ENCODE measurements around the gene KIR3DL1. TPM values are rescaled to one million over a fixed set of nuclear protein-coding genes. Genes with fewer than 3 reads are reported as not detected.
"Not testable (repeated sequence)": the region's sequence is repeated elsewhere in the genome, so short reads cannot be mapped to it uniquely, and the experiment has no call there.

KIR3DL1 gene
- total RNA-seq, 4 donors from 2014 or later, result 0.39 TPM; not detected in 3

GRCh38 chr19:54850930-54851329 lies 34.7 kb downstream of the KIR3DL1 start:
- Histone ChIP-seq H3K4me3 (no peak overlapping the region), H3K27ac (no peak overlapping the region), H3K36me3 (no peaks in the 10 kb centered on the region), H3K9me3 (no peaks in the 10 kb centered on the region), H3K4me1 (no peaks in the 10 kb centered on the region), H3K27me3 (peaks cover 12% of the 10 kb centered on the region)
- TF ChIP-seq EP300 (IDR thresholded peaks at IDR 0.05) (no peak), CTCF (IDR thresholded peaks at IDR 0.05) (no peak), POLR2AphosphoS5 (IDR thresholded peaks at IDR 0.05) (no peak), POLR2A (IDR thresholded peaks at IDR 0.05) (no peak)
- ATAC-seq, result no peak
- 86% methylated on average over 1 of the region's 2 CpGs; no CpG with 5 or more reads in 1 of the 2 donors for WGBS, 2 donors (ENCODE audit: low coverage in 1 of 2)

- H3K4me3 ChIP-seq, result no peak overlapping the region
- TF ChIP-seq POLR2A (IDR thresholded peaks at IDR 0.05) (no peak), CTCF (IDR thresholded peaks at IDR 0.05) (no peak), POLR2AphosphoS5 (IDR thresholded peaks at IDR 0.05) (no peak), EP300 (IDR thresholded peaks at IDR 0.05) (no peak)
- no peak overlapping the region for H3K27ac ChIP-seq
- no peaks in the 10 kb centered on the region for H3K4me1 ChIP-seq
- no peaks in the 10 kb centered on the region for H3K9me3 ChIP-seq
- WGBS, 2 donors (ENCODE audit: low coverage in 1 of 2), result 40 to 69% methylated on average over 1 to 5 of the region's 7 CpGs
- H3K36me3 ChIP-seq, result no peaks in the 10 kb centered on the region
- ATAC-seq, result no peak
- H3K27me3 ChIP-seq, result peaks cover 12% of the 10 kb centered on the region
Observed at GRCh38 chr19:54851353-54851752, 35.1 kb downstream of the KIR3DL1 start.

- not testable (repeated sequence) for H3K9me3 ChIP-seq, H3K36me3 ChIP-seq, ATAC-seq, H3K4me3 ChIP-seq, H3K4me1 ChIP-seq, H3K27ac ChIP-seq
- 79% methylated on average over 1 of the region's 1 CpG; no CpG with 5 or more reads in 1 of the 2 donors for WGBS, 2 donors (ENCODE audit: low coverage in 1 of 2)
- peaks cover 12% of the 10 kb centered on the region for H3K27me3 ChIP-seq
Observed at GRCh38 chr19:54855241-54855640, 39.0 kb downstream of the KIR3DL1 start.

- ATAC-seq, H3K27me3 ChIP-seq, H3K9me3 ChIP-seq, H3K4me3 ChIP-seq, H3K27ac ChIP-seq, H3K36me3 ChIP-seq, H3K4me1 ChIP-seq: not testable (repeated sequence)
- WGBS, 2 donors (ENCODE audit: low coverage in 1 of 2), result no CpG with 5 or more reads among the region's 3 CpGs
Observed at GRCh38 chr19:54858476-54858875, 42.2 kb downstream of the KIR3DL1 start.

- not testable (repeated sequence) for H3K27me3 ChIP-seq, H3K9me3 ChIP-seq, H3K36me3 ChIP-seq, H3K4me1 ChIP-seq, H3K27ac ChIP-seq, H3K4me3 ChIP-seq, ATAC-seq
- WGBS, 2 donors (ENCODE audit: low coverage in 1 of 2), result 68 to 80% methylated on average over 3 to 4 of the region's 7 CpGs
Observed at GRCh38 chr19:54859421-54859820, 43.2 kb downstream of the KIR3DL1 start.

- H3K27ac ChIP-seq, H3K4me1 ChIP-seq, ATAC-seq, H3K36me3 ChIP-seq, H3K4me3 ChIP-seq: not testable (repeated sequence)
- Histone ChIP-seq H3K27me3 (peaks cover 20% of the 10 kb centered on the region), H3K9me3 (peaks cover 0 to 10% (median 0%) of the 10 kb centered on the region in 3 donors)
- WGBS, 2 donors (ENCODE audit: low coverage in 1 of 2), result no CpG with 5 or more reads among the region's 3 CpGs
Observed at GRCh38 chr19:54863459-54863858, 47.2 kb downstream of the KIR3DL1 start.

GRCh38 chr19:54871696-54872095 lies 55.4 kb downstream of the KIR3DL1 start:
- TF ChIP-seq EP300 (IDR thresholded peaks at IDR 0.05) (no peak), POLR2A (IDR thresholded peaks at IDR 0.05) (no peak), CTCF (IDR thresholded peaks at IDR 0.05) (no peak), POLR2AphosphoS5 (IDR thresholded peaks at IDR 0.05) (no peak)
- 56% methylated on average over 3 of the region's 3 CpGs; no CpG with 5 or more reads in 1 of the 2 donors for WGBS, 2 donors (ENCODE audit: low coverage in 1 of 2)

More at GRCh38 chr19:54871696-54872095, 55.4 kb downstream of the KIR3DL1 start:
- ATAC-seq, result no peak
- Histone ChIP-seq H3K36me3 (no peaks in the 10 kb centered on the region), H3K4me3 (no peak overlapping the region), H3K4me1 (no peaks in the 10 kb centered on the region), H3K27ac (no peak overlapping the region), H3K9me3 (peaks cover 0 to 3% (median 0%) of the 10 kb centered on the region in 3 donors), H3K27me3 (peaks cover 13% of the 10 kb centered on the region)
